Lung (tissue), 12 donors: Measurements from ENCODE around the gene HIBCH. TPM values are rescaled to one million over a fixed set of nuclear protein-coding genes. Genes with fewer than 3 reads are reported as not detected.

Experiments
- ATAC-seq: fragments of 200-7000 bp; cut with Tn5 transposase; one replicate; pipeline ENCODE4 v1.9.1; 2020; ENCODE audit warnings: moderate number of reproducible peaks; ENCODE audit not compliant: insufficient read depth, low FRiP score
- DNase-seq, 3 donors: peaks; one replicate each; pipeline ENCODE4 v3.0.0-alpha.2; 2013 to 2017
- H3K27ac ChIP-seq, 2 donors: one replicate each; pipeline ENCODE4 v1.5.1; 2013; ENCODE audit warnings: mild to moderate bottlenecking in 2 of 2, moderate library complexity in 2 of 2, control low read depth in 1 of 2, inconsistent platforms in 1 of 2, low read depth in 1 of 2, low read length in 1 of 2
- H3K27me3 ChIP-seq, 3 donors: one replicate each; pipeline ENCODE4 v1.5.1; 2013; ENCODE audit warnings: low read length in 2 of 3; ENCODE audit not compliant: control insufficient read depth in 3 of 3, insufficient read depth in 3 of 3
- H3K36me3 ChIP-seq, 4 donors: one replicate each; pipeline ENCODE4 v1.5.1; 2013; ENCODE audit warnings: low read length in 4 of 4, mild to moderate bottlenecking in 1 of 4, moderate library complexity in 1 of 4; ENCODE audit not compliant: control insufficient read depth in 4 of 4, insufficient read depth in 4 of 4
- H3K4me1 ChIP-seq, 5 donors: one replicate each; pipeline ENCODE4 v1.5.1; 2013; ENCODE audit warnings: low read length in 5 of 5, mild to moderate bottlenecking in 2 of 5, moderate library complexity in 1 of 5; ENCODE audit not compliant: control insufficient read depth in 5 of 5, insufficient read depth in 5 of 5
- H3K4me3 ChIP-seq: one replicate; pipeline ENCODE4 v1.5.1; 2013; ENCODE audit warnings: mild to moderate bottlenecking, control low read depth, moderate library complexity
- H3K9ac ChIP-seq, 2 donors: one replicate each; pipeline ENCODE4 v1.5.1; 2013; ENCODE audit warnings: low read length in 2 of 2, control low read depth in 1 of 2; ENCODE audit not compliant: insufficient read depth in 1 of 2
- H3K9me3 ChIP-seq, 4 donors: one replicate each; pipeline ENCODE4 v1.5.1; 2013; ENCODE audit warnings: low read length in 3 of 4, mild to moderate bottlenecking in 1 of 4, moderate library complexity in 1 of 4; ENCODE audit not compliant: control insufficient read depth in 4 of 4, insufficient read depth in 3 of 4
- CTCF ChIP-seq: IDR thresholded peaks from 2 replicates; pipeline ENCODE4 v1.5.1; 2012; ENCODE audit warnings: mild to moderate bottlenecking; ENCODE audit errors: control extremely low read depth, extremely low read depth
- WGBS, 2 donors: extraction: QIAGEN DNeasy Blood & Tissue Kit; methylation state at CpG; one replicate each; pipeline ENCODE4 v1.1.7; 2013; 5-methylcytosine and 5-hydroxymethylcytosine counted together
- polyA plus RNA-seq, 2 donors: library from polyadenylated mRNA; stranded (reverse); fragments of 200-250 nt; gene quantifications; one replicate each; pipeline ENCODE4 v1.2.1, GENCODE V29; 2013
- total RNA-seq, 2 donors: library from RNA; depleted of rRNA in 1 of 2; stranded (reverse); fragments of >200 nt in 1 of 2; gene quantifications; one replicate each; pipeline ENCODE4 v1.2.1, GENCODE V29; 2014 to 2021
- donor health status: control.
- donor health status: control.
- donor health status: Bipolar disorder and iron deficiency.
- donor health status: healthy.
- donor health status: DM: yes; HTN: yes; CAD: no.

Gene HIBCH
- total and polyA plus RNA-seq, 4 donors, result 14.2 to 50.0 (median 17.9) TPM

DNA sequence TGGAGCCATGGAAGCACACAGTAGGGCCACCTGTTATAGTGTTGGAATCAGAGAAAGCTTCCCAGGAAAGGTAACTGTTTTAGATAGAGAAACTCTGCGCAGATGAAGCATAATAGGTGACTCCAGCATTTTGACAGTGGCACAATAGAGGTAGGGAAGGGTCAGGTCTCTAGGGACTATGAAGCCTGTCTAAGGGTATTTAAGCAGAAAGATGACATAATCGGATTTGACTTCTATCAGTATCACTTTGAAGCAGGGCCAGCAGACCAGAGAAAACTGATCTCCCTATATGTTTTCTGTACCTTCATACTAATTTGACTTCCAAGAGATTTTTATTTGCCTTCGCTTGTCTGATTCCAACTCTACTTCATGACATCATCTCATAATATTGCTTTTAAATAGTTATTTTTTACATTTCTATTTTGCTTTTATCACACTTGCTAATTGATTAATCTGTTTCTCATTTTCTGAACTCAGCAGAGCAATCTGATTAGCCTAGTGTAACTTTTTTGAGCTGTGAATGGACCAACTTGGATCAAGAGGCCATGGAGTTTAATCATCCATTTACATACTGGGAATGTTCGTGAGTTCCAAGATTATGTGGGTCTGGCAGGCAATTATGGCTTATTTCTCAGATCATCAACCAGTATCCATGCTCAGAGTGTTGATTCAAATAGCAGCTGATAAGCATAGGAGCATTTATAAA lies 8.4 kb upstream of the HIBCH start:
- WGBS, 2 donors, result 86 to 89% methylated on average over 4 of the region's 4 CpGs
- TF ChIP-seq CTCF, result no peak
- ATAC-seq, result no peak
- Histone ChIP-seq H3K9me3 (peaks cover 0 to 2% (median 0%) of the 10 kb centered on the region in 4 donors), H3K27me3 (no peaks in the 10 kb centered on the region), H3K4me3 (no peak overlapping the region), H3K36me3 (no peaks in the 10 kb centered on the region), H3K9ac (no peak overlapping the region), H3K27ac (no peak overlapping the region), H3K4me1 (peaks cover 0 to 8% (median 0%) of the 10 kb centered on the region in 5 donors)
- peak in 1 of 3 donors; percentile 9 for DNase-seq

DNA sequence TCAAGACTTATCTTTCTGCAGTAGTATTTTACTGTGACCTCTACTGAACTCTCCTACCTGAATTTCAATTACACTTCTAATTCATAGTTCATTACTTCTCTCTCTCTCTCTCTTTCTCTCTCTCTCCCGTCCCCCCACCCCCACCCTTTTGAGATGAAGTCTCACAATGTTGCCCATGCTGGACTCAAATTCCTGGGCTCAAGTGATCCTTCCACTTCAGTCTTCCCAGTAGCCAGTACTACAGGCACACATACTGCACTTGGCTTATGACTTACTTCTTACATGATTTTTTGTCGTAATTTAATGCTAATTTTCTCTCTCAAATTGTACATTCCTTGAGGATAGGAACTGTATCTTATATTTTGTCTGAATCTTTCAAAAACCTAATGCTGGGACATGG lies 6.0 kb upstream of the HIBCH start:
- DNase-seq (peak in 1 of 3 donors; percentile 23), ATAC-seq (no peak)
- H3K27ac ChIP-seq, result no peak overlapping the region
- peaks cover 0 to 8% (median 0%) of the 10 kb centered on the region in 5 donors for H3K4me1 ChIP-seq
- TF ChIP-seq CTCF, result no peak
- H3K9me3 ChIP-seq, result peaks cover 0 to 2% (median 0%) of the 10 kb centered on the region in 4 donors
- no peak overlapping the region for H3K9ac ChIP-seq
- H3K36me3 ChIP-seq, result no peaks in the 10 kb centered on the region
- H3K27me3 ChIP-seq, result no peaks in the 10 kb centered on the region
- H3K4me3 ChIP-seq, result no peak overlapping the region
- 61 to 85% methylated on average over 2 of the region's 2 CpGs for WGBS, 2 donors

GRCh38 chr2:190323406-190323805 lies 3.8 kb upstream of the HIBCH start:
- H3K4me3 ChIP-seq, result no peak overlapping the region
- no peaks in the 10 kb centered on the region for H3K36me3 ChIP-seq
- no peak for DNase-seq
- no peak for ATAC-seq
- H3K9ac ChIP-seq, result no peak overlapping the region
- no peaks in the 10 kb centered on the region for H3K27me3 ChIP-seq
- peaks cover 0 to 12% (median 3%) of the 10 kb centered on the region in 5 donors for H3K4me1 ChIP-seq
- peaks cover 0 to 2% (median 0%) of the 10 kb centered on the region in 4 donors for H3K9me3 ChIP-seq
- no peak for TF ChIP-seq CTCF
- H3K27ac ChIP-seq, result no peak overlapping the region
